K562 (cell line): Measurements from ENCODE around the gene GYS1. TPM values are rescaled to one million over a fixed set of nuclear protein-coding genes. Genes with fewer than 3 reads are reported as not detected.

Source experiments
- BCOR ChIP-seq: fragments of 450-650 bp; IDR thresholded peaks from 2 replicates; pipeline ENCODE4 v1.6.1; 2016
- BHLHE40 ChIP-seq: IDR thresholded peaks from 2 replicates; pipeline ENCODE4 v1.6.1; 2011; ENCODE audit warnings: low read length, improper control_type of control experiment
- BRD9 ChIP-seq: fragments of 450-650 bp; IDR thresholded peaks from 2 replicates; pipeline ENCODE4 v1.6.1; 2018; ENCODE audit warnings: low read depth; ENCODE audit not compliant: partially characterized antibody
- CCAR2 ChIP-seq: fragments of 200-400 bp; formaldehyde crosslinking; IDR thresholded peaks from 2 replicates; pipeline ENCODE4 v1.6.1; 2017; ENCODE audit warnings: mild to moderate bottlenecking, low read depth, low read length
- CREB1 ChIP-seq, 2 experiments: sonication (generic) in 1 of 2; formaldehyde crosslinking in 1 of 2; IDR thresholded peaks; 2 replicates each; pipeline versions ENCODE4 v1.6.1 to v1.8.0; 2012 to 2022; ENCODE audit warnings: inconsistent platforms in 1 of 2, mild to moderate bottlenecking in 1 of 2, missing genetic modification reagents in 1 of 2, moderate library complexity in 1 of 2
- CREBBP ChIP-seq: IDR thresholded peaks from one replicate; pipeline ENCODE4 v1.6.1; 2012; ENCODE audit warnings: low read depth, mild to moderate bottlenecking, control low read depth, inconsistent platforms, low read length
- ELF4 ChIP-seq: fragments of 450-650 bp; formaldehyde crosslinking; IDR thresholded peaks from 2 replicates; pipeline ENCODE4 v1.4.0; 2022; ENCODE audit warnings: missing genetic modification characterization
- GABPA ChIP-seq: fragments of 200-800 bp; sonication (Bioruptor generic); conservative IDR thresholded peaks from 2 replicates; pipeline ENCODE4 v1.6.1; 2016; ENCODE audit warnings: low read depth, missing genetic modification characterization, missing compliant biosample characterization
- HEY1 ChIP-seq: fragments of 250-450 bp; sonication (Bioruptor Pico); IDR thresholded peaks from 2 replicates; pipeline ENCODE4 v1.5.0; 2020; ENCODE audit warnings: mild to moderate bottlenecking, moderate library complexity, borderline replicate concordance
- HOXB6 ChIP-seq: fragments of 250-450 bp; sonication (Bioruptor Pico); IDR thresholded peaks from 2 replicates; pipeline ENCODE4 v1.5.1; 2022; ENCODE audit warnings: mild to moderate bottlenecking, borderline replicate concordance
- ILF3 ChIP-seq: fragments of 450-650 bp; IDR thresholded peaks from 2 replicates; pipeline ENCODE4 v1.6.1; 2018; ENCODE audit warnings: antibody characterized with exemption, mild to moderate bottlenecking, moderate library complexity, borderline replicate concordance
- MAFK ChIP-seq: IDR thresholded peaks from 2 replicates; pipeline ENCODE4 v1.6.1; 2011; ENCODE audit warnings: low read length, improper control_type of control experiment
- MECOM ChIP-seq: fragments of 250-450 bp; sonication (Bioruptor Pico); IDR thresholded peaks from 2 replicates; pipeline ENCODE4 v1.8.0; 2022; ENCODE audit warnings: inconsistent platforms
- SOX6 ChIP-seq: fragments of 450-650 bp; IDR thresholded peaks from 2 replicates; pipeline ENCODE4 v1.6.1; 2014; ENCODE audit warnings: mild to moderate bottlenecking
- SP1 ChIP-seq: sonication (generic); formaldehyde crosslinking; IDR thresholded peaks from 2 replicates; pipeline ENCODE4 v1.8.1; 2022; ENCODE audit warnings: mild to moderate bottlenecking, missing genetic modification reagents
- SUPT5H ChIP-seq: fragments of 450-650 bp; IDR thresholded peaks from 2 replicates; pipeline ENCODE4 v1.6.1; 2016
- TRIM24 ChIP-seq, 2 experiments: fragments of 450-650 bp; IDR thresholded peaks; 2 replicates each; pipeline ENCODE4 v1.6.1; 2016
- XRCC4 ChIP-seq: IDR thresholded peaks from one replicate; pipeline ENCODE4 v1.6.1; 2011; ENCODE audit not compliant: insufficient read depth, insufficient read length; ENCODE audit errors: extremely low read depth
- ZC3H4 ChIP-seq: sonication (generic); formaldehyde crosslinking; IDR thresholded peaks from 2 replicates; pipeline ENCODE4 v1.9.0; 2021; ENCODE audit warnings: missing genetic modification reagents, borderline replicate concordance
- ZFP30 ChIP-seq: fragments of 250-450 bp; sonication (Bioruptor Pico); IDR thresholded peaks from 2 replicates; pipeline ENCODE4 v1.8.0; 2022; ENCODE audit warnings: moderate library complexity, mild to moderate bottlenecking, inconsistent platforms, borderline replicate concordance
- ZNF12 ChIP-seq: sonication (generic); formaldehyde crosslinking; IDR thresholded peaks from 2 replicates; pipeline ENCODE4 v1.4.0; 2020; ENCODE audit warnings: mild to moderate bottlenecking, missing genetic modification reagents
- ZNF3 ChIP-seq: fragments of 250-450 bp; sonication (Bioruptor Pico); IDR thresholded peaks from 2 replicates; pipeline ENCODE4 v1.5.0; 2021; ENCODE audit warnings: mild to moderate bottlenecking, moderate library complexity
- ZNF561 ChIP-seq: fragments of 450-650 bp; formaldehyde crosslinking; conservative IDR thresholded peaks from 2 replicates; pipeline ENCODE4 v1.4.0; 2020; ENCODE audit warnings: mild to moderate bottlenecking, moderate library complexity
- ZNF57 ChIP-seq: fragments of 450-650 bp; formaldehyde crosslinking; IDR thresholded peaks from 2 replicates; pipeline ENCODE4 v1.4.0; 2020; ENCODE audit warnings: mild to moderate bottlenecking, moderate library complexity
- polyA plus RNA-seq, 8 experiments: library from polyadenylated mRNA; depleted of rRNA in 4 of 8; stranded (reverse) in 5 of 8; unstranded in 3 of 8; fragments of >200 nt; fragmentation: Nextera tagmentation in 2 of 8; fragmentation: Illumina TruSeq in 1 of 8; extraction: Ambion mirVana in 2 of 8; extraction: Trizol in 1 of 8; gene quantifications; 2 replicates each; pipeline versions ENCODE4 v1.2.1 to v1.2.3, GENCODE V29; 2011 to 2014; ENCODE audit warnings: inconsistent platforms in 1 of 8, missing spikeins in 1 of 8
- total RNA-seq, 7 experiments: library from RNA; depleted of rRNA in 6 of 7; stranded (reverse); fragments of >200 nt in 6 of 7; fragmentation: Illumina TruSeq in 2 of 7; extraction: Trizol in 2 of 7; gene quantifications; 2 replicates each; pipeline versions ENCODE4 v1.2.1 to v1.2.3, GENCODE V29; 2011 to 2021; ENCODE audit warnings: low replicate concordance in 1 of 7
- TF ChIP-seq, protein P1 (sequence below): fragments of 250-450 bp; sonication (Bioruptor Pico); IDR thresholded peaks from 2 replicates; pipeline ENCODE4 v1.5.0; 2021; ENCODE audit warnings: mild to moderate bottlenecking, moderate library complexity
- TF ChIP-seq, protein P2 (sequence below), 2 experiments: fragments of 250-450 bp in 1 of 2; fragments of 450-650 bp in 1 of 2; sonication (Bioruptor Pico) in 1 of 2; IDR thresholded peaks; 2 replicates each; pipeline versions ENCODE4 v1.6.1 to v1.8.0; 2016 to 2021; ENCODE audit warnings: mild to moderate bottlenecking in 2 of 2, moderate library complexity in 2 of 2, missing compliant biosample characterization in 1 of 2, missing genetic modification characterization in 1 of 2

GYS1 gene
- total and polyA plus RNA-seq, 9 of the 15 experiments (the other 6 are each of a cell fraction or from before 2014, with no cell fraction given) = 1.9 to 31.1 (median 15.2) TPM

DNA sequence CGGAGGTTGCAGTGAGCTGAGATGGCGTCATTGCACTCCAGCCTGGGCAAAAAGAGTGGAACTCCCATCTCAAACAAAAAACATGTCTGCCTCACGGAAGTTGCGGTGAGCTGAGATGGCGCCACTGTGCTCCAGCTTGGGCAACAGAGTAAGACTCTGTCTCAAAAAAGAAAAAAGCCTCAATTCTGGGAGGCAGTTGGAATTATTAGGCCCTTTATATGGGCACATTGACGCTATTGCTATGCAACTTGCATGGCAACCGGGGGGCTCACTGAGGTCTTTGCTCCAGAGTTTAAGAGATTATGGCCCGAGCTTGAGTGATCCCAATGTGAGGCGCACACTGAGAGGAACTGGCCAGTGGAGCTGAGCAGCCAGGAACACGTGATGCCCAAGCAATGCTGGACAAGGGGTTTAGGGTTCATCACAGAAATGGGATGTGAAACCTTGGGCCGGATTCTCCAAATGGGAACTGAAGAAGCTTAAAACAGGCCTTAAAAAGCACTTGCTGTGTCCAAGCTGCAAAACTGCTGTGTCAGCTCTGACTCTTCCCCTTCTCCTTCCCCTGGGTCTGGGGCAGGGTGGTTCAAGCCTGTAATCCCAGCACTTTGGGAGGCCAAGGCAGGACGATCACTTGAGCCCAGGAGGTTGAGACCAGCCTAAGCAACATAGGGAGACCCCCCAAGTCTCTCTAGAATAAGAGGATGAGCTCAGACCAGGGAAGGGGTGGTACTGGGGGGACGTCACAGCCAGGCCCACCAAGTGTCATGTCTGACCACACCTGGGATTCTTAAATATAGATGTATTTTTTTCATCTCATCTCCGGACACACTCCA, 25.5 kb downstream of the GYS1 start (continued):
- TF ChIP-seq ZFP30 (0 out of 2 replicates have a peak, but pooled peaks have one; percentile 62), TRIM24 (IDR thresholded peaks at IDR 0.05) (peak in 1 of 2 experiments; percentile 57; a peak in 1 of 4 replicates), BCOR (no peak), BHLHE40 (peak; percentile 39; the same call in 1 of the 2 replicates), HEY1 (CRISPR knock-in tag) (0 out of 2 replicates have a peak, but pooled peaks have one; percentile 75), HOXB6 (CRISPR knock-in tag) (no peak), BRD9 (no peak), MECOM (0 out of 2 replicates have a peak, but pooled peaks have one; percentile 31), ZNF3 (CRISPR knock-in tag) (peak; percentile 44), ZC3H4 (CRISPR knock-in tag) (peak; percentile 31; the same call in 1 of the 2 replicates), MAFK (peak; percentile 98), XRCC4 (no peak), ZNF12 (CRISPR knock-in tag) (no peak), CREB1 (IDR thresholded peaks at IDR 0.05) (peak; percentile 40), CREB1 (CRISPR knock-in tag; IDR thresholded peaks at IDR 0.05) (no peak), ILF3 (peak; percentile 96), SP1 (peak; percentile 44), SOX6 (no peak), ELF4 (CRISPR knock-in tag) (peak; percentile 78), GABPA (peak; percentile 54), CREBBP (no peak), SUPT5H (peak; percentile 87), ZNF57 (CRISPR knock-in tag) (peak; percentile 24; the same call in 1 of the 2 replicates), ZNF561 (CRISPR knock-in tag) (no peak), CCAR2 (no peak)
- TF ChIP-seq, protein P1, sequence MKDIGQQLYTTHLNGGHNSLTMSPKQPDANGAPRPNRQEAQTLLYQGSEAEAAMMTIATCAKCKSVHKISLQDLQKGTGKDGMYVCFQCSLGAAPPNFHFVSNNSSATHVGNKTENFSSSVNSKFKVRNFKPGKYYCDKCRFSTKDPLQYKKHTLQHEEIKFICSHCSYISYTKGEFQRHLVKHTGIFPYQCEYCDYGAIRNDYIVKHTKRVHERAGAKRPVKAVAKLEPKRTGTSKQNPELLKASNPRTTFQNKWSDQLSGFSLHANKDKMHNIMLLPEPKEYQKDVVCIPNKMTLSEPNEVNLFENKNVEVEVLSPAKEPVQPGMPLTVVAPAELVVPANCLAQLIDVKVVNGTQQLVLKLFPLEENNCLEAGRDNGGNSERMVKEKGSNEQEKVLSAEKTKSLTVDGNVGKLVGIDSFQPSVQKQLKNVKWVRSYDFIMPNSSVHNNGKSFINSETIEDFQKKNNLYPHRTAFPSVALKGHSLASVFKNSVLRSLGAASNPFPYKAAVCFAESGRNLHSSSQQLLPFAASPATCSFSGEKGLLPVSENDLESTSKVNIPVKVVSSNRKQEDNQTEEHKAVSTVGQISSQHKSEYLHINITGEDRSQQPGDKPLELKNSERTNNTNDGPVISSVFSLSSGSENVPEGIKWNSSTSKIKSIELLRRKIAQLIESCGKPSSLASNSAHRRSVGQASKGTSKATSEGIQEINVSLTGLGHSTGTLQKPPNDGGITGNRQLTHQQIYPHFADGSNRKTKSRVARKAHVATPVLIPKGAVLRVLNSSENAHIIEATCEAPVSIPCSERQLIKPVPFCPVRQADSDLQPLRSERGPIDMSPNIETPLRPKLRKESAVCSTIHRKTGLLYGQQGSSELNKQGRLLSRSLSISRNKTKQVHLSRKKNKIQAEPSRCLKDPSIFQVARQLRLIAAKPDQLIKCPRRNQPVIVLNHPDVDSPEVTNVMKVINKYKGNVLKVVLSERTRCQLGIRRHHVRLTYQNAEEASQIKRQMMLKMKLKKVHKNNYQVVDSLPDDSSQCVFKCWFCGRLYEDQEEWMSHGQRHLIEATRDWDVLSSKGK (CRISPR knock-in tag) = peak; percentile 61; the same call in 1 of the 2 replicates
- TF ChIP-seq, protein P2, sequence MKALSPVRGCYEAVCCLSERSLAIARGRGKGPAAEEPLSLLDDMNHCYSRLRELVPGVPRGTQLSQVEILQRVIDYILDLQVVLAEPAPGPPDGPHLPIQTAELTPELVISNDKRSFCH (CRISPR knock-in tag; IDR thresholded peaks at IDR 0.05) = no peak
- TF ChIP-seq, protein P2 (tag; IDR thresholded peaks at IDR 0.05) = no peak
